ENCODE measurements around the gene MUC2.

The MUC2 gene

DNA sequence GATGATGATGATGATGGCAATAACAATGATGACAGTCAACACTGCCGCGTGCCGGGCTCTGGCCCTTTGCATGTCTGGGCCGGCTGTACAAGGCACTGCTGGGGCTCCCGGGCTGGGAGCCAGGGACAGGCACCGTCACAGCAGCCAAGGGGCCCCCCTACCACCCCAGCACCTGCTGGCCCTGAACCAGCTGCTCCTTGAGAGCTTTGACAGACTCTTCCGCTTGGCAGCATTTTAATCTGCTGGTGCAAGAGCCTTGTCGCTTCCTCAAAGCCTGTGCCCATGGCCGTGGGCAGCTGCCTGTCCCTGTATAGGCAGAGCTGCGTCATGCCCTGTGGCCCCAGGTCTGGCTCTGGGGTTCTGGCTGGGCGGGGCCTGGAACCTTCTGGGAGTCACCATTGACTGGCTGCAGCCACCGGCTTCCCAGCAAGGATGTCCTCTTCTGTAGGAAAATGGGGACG lies 25.2 kb upstream of the MUC2 start:
- Histone ChIP-seq H3K4me2 (ENCODE audit: low read depth, low read length, poor library complexity, severe bottlenecking) (no peak overlapping the region), H3F3A (ENCODE audit: low read depth) (no peaks in the 10 kb centered on the region), H3K27me3 (ENCODE audit: insufficient read depth, low read length, poor library complexity, severe bottlenecking) (no peaks in the 10 kb centered on the region), H3K36me3 (ENCODE audit: insufficient read depth, low read length) (no peaks in the 10 kb centered on the region), H3K4me1 (ENCODE audit: insufficient read depth, low read length, poor library complexity, severe bottlenecking) (no peaks in the 10 kb centered on the region), H3K9ac (ENCODE audit: low read depth, low read length, poor library complexity, severe bottlenecking) (no peak overlapping the region), H3K4me3 (ENCODE audit: low read length, poor library complexity, severe bottlenecking) (no peak overlapping the region), H3K9me3 (ENCODE audit: insufficient read depth, low read depth, low read length) (no peaks in the 10 kb centered on the region), H3K9me2 (replicated peaks; ENCODE audit: low read depth, low read length) (no peaks in the 10 kb centered on the region), H3K79me2 (ENCODE audit: insufficient read depth, low read length) (no peaks in the 10 kb centered on the region), H2AFZ (ENCODE audit: low read length) (no peak overlapping the region), H4K20me1 (ENCODE audit: insufficient read depth, low read length, poor library complexity, severe bottlenecking) (no peaks in the 10 kb centered on the region)
- TF ChIP-seq EZH2phosphoT487 (IDR thresholded peaks at IDR 0.05; ENCODE audit: borderline replicate concordance), result no peak
- TF ChIP-seq, protein P1, sequence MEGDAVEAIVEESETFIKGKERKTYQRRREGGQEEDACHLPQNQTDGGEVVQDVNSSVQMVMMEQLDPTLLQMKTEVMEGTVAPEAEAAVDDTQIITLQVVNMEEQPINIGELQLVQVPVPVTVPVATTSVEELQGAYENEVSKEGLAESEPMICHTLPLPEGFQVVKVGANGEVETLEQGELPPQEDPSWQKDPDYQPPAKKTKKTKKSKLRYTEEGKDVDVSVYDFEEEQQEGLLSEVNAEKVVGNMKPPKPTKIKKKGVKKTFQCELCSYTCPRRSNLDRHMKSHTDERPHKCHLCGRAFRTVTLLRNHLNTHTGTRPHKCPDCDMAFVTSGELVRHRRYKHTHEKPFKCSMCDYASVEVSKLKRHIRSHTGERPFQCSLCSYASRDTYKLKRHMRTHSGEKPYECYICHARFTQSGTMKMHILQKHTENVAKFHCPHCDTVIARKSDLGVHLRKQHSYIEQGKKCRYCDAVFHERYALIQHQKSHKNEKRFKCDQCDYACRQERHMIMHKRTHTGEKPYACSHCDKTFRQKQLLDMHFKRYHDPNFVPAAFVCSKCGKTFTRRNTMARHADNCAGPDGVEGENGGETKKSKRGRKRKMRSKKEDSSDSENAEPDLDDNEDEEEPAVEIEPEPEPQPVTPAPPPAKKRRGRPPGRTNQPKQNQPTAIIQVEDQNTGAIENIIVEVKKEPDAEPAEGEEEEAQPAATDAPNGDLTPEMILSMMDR (conservative IDR thresholded peaks at IDR 0.05; ENCODE audit: low read length), result no peak

DNA sequence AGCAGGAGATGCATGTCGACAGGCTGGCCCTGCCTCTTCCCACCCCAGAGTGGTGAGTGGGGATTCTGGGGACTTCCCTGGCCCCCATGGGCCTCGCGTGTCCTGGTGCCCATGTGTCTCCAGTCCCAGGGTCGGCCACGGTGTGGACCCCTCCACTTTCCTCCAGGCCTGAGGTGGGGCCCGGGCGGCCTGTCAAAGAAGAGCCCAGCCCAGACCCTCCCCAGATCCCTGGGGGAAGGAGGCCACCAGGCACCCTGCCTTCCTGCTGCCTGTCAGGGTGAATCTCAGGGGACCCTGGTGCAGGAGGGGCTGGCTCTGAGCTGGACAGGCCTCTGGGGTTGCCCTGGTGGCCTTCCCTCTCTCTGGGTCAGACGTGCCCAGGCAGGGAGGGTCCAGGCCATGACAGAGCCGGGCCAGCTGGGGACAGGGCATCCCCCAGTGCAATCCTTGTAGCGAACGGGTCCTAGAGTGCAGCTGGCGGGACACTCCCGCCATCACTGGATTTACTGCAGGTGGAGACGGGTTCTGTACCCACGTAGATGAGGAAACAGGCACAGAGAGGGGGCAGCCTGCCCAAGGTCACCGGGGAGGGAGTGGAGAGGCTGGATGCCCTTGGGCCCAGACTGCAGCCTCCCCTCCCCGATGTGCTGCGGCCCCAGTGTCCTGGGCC lies 24.6 kb upstream of the MUC2 start:
- no peak overlapping the region for H3K4me3 ChIP-seq (ENCODE audit: low read length, poor library complexity, severe bottlenecking)
- H3K36me3 ChIP-seq (ENCODE audit: insufficient read depth, low read length), result no peaks in the 10 kb centered on the region
- no peaks in the 10 kb centered on the region for H3K79me2 ChIP-seq (ENCODE audit: insufficient read depth, low read length)
- no peaks in the 10 kb centered on the region for H3K4me1 ChIP-seq (ENCODE audit: insufficient read depth, low read length, poor library complexity, severe bottlenecking)
- H3K9me2 ChIP-seq (replicated peaks; ENCODE audit: low read depth, low read length), result no peaks in the 10 kb centered on the region
- no peak overlapping the region for H3K4me2 ChIP-seq (ENCODE audit: low read depth, low read length, poor library complexity, severe bottlenecking)
- no peaks in the 10 kb centered on the region for H3F3A ChIP-seq (ENCODE audit: low read depth)
- H3K9ac ChIP-seq (ENCODE audit: low read depth, low read length, poor library complexity, severe bottlenecking), result no peak overlapping the region
- H3K27me3 ChIP-seq (ENCODE audit: insufficient read depth, low read length, poor library complexity, severe bottlenecking), result no peaks in the 10 kb centered on the region
- no peaks in the 10 kb centered on the region for H4K20me1 ChIP-seq (ENCODE audit: insufficient read depth, low read length, poor library complexity, severe bottlenecking)
- H2AFZ ChIP-seq (ENCODE audit: low read length), result no peak overlapping the region
- no peak for TF ChIP-seq EZH2phosphoT487 (IDR thresholded peaks at IDR 0.05; ENCODE audit: borderline replicate concordance)
- TF ChIP-seq, protein P1 (conservative IDR thresholded peaks at IDR 0.05; ENCODE audit: low read length), result no peak
- H3K9me3 ChIP-seq (ENCODE audit: insufficient read depth, low read depth, low read length), result no peaks in the 10 kb centered on the region

DNA sequence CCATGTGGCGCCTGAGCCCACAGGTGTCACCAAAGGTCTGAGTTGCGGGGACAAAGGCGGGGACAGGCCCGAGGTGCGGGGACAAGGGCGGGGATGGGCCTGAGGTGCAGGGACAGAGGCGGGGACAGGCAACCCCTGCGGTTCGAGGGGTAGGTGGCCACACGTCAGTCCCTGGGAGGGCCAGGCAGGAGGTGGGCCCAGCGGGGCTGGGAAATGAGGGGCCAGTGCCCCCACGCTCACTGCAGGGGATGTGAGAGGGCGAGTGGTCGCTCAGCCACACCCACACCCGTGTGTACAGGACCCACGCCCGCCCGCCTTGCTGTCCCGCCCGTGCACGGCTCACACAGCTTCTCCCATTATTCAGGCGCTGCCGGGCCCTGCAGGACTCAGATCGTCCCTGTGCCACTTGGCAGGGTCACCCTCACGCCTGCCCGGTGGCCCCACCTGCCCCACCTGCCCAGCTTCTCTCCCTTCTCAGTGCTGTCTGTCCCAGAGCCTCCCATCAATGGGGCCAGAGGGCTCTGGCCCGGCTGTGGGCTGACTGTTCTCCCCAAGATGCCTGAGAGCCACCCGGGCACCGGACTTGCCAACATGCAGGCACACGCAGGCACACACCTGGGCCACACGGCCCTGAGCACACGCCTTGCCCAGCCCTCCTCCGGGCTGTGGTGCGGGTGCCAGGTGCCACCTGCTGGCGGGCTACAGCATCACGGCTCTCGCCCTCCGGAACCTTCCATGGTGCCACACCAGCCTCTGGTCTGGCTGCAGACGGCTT lies 23.9 kb upstream of the MUC2 start:
- Histone ChIP-seq H3K9ac (ENCODE audit: low read depth, low read length, poor library complexity, severe bottlenecking) (no peak overlapping the region), H3F3A (ENCODE audit: low read depth) (no peaks in the 10 kb centered on the region), H3K9me2 (replicated peaks; ENCODE audit: low read depth, low read length) (no peaks in the 10 kb centered on the region), H3K4me3 (ENCODE audit: low read length, poor library complexity, severe bottlenecking) (no peak overlapping the region), H3K27me3 (ENCODE audit: insufficient read depth, low read length, poor library complexity, severe bottlenecking) (no peaks in the 10 kb centered on the region), H3K4me2 (ENCODE audit: low read depth, low read length, poor library complexity, severe bottlenecking) (no peak overlapping the region), H4K20me1 (ENCODE audit: insufficient read depth, low read length, poor library complexity, severe bottlenecking) (no peaks in the 10 kb centered on the region), H3K36me3 (ENCODE audit: insufficient read depth, low read length) (no peaks in the 10 kb centered on the region), H3K9me3 (ENCODE audit: insufficient read depth, low read depth, low read length) (no peaks in the 10 kb centered on the region), H3K79me2 (ENCODE audit: insufficient read depth, low read length) (no peaks in the 10 kb centered on the region), H3K4me1 (ENCODE audit: insufficient read depth, low read length, poor library complexity, severe bottlenecking) (no peaks in the 10 kb centered on the region), H2AFZ (ENCODE audit: low read length) (peak overlapping the region; percentile 26; the same call in 1 of the 2 replicates)
- TF ChIP-seq EZH2phosphoT487 (IDR thresholded peaks at IDR 0.05; ENCODE audit: borderline replicate concordance), result no peak
- TF ChIP-seq, protein P1 (conservative IDR thresholded peaks at IDR 0.05; ENCODE audit: low read length), result peak; percentile 84
